OCI-LY7 (cell line): ENCODE data around the gene FBXO28. TPM values are rescaled to one million over a fixed set of nuclear protein-coding genes. Genes with fewer than 3 reads are reported as not detected.

ENCODE experiments used
- BruUV-seq: library from RNA; stranded (reverse); fragments of 400-500 nt; replicated peaks from 2 replicates; lab custom pipeline; 2021; lab: Mats Ljungman, UMichigan
- CTCF ChIA-PET: fragments of 300-600 bp; sonication (Branson Sonifier 250); formaldehyde crosslinking; loops from one replicate; lab custom pipeline; 2022; ENCODE audit warnings: antibody characterized with exemption; ENCODE audit not compliant: unreplicated experiment; lab: Charles Lee
- POLR2A ChIA-PET: fragments of 300-600 bp; sonication (Branson Sonifier 250); formaldehyde crosslinking; loops from one replicate; lab custom pipeline; 2022; ENCODE audit warnings: antibody characterized with exemption; lab: Charles Lee
- DNase-seq: peaks from one replicate; pipeline ENCODE4 v3.0.0-alpha.2; 2015; ENCODE audit warnings: low spot score
- H2AFZ ChIP-seq: fragments of 200-600 bp; sonication (generic), shearing (Covaris generic); 2 replicates; pipeline ENCODE4 v1.6.1; 2014; ENCODE audit warnings: mild to moderate bottlenecking, antibody characterized with exemption, low read length, moderate library complexity
- H3K27ac ChIP-seq: fragments of 200-600 bp; sonication (generic); 2 replicates; pipeline ENCODE4 v1.5.1; 2014; ENCODE audit warnings: mixed run types, low read depth, mild to moderate bottlenecking, moderate library complexity, low read length, inconsistent platforms; ENCODE audit not compliant: poor library complexity, severe bottlenecking
- H3K36me3 ChIP-seq: fragments of 200-600 bp; sonication (generic); 2 replicates; pipeline ENCODE4 v1.6.1; 2014; ENCODE audit warnings: mild to moderate bottlenecking, antibody characterized with exemption, low read length, moderate library complexity, mixed read lengths; ENCODE audit not compliant: insufficient read depth
- H3K4me1 ChIP-seq: fragments of 200-600 bp; sonication (generic); 2 replicates; pipeline ENCODE4 v1.5.1; 2014; ENCODE audit warnings: mild to moderate bottlenecking, low read length; ENCODE audit not compliant: insufficient read depth, poor library complexity, severe bottlenecking
- H3K4me2 ChIP-seq: fragments of 200-600 bp; sonication (generic); 2 replicates; pipeline ENCODE4 v1.6.1; 2014; ENCODE audit warnings: mild to moderate bottlenecking, low read length
- H3K4me3 ChIP-seq: fragments of 200-600 bp; sonication (generic); 2 replicates; pipeline ENCODE4 v1.5.1; 2014; ENCODE audit warnings: mild to moderate bottlenecking, low read depth, low read length; ENCODE audit not compliant: poor library complexity, severe bottlenecking
- H3K79me2 ChIP-seq: fragments of 200-600 bp; sonication (generic); 2 replicates; pipeline ENCODE4 v1.6.1; 2016; ENCODE audit warnings: low read depth, mild to moderate bottlenecking, low read length, moderate library complexity, mixed read lengths; ENCODE audit not compliant: insufficient read depth
- H3K9me2 ChIP-seq: fragments of 200-600 bp; sonication (generic); 2 replicates; pipeline ENCODE4 v1.6.1; 2016; ENCODE audit warnings: mild to moderate bottlenecking, low read length, mixed read lengths; ENCODE audit not compliant: insufficient read depth
- H3K9me3 ChIP-seq: fragments of 200-600 bp; sonication (generic); 2 replicates; pipeline ENCODE4 v1.6.1; 2014; ENCODE audit warnings: mild to moderate bottlenecking, mixed run types, low read length, mixed read lengths
- H4K20me1 ChIP-seq: fragments of 200-600 bp; sonication (generic); 2 replicates; pipeline ENCODE4 v1.6.1; 2014; ENCODE audit warnings: mild to moderate bottlenecking, antibody characterized with exemption, low read length, moderate library complexity, mixed read lengths; ENCODE audit not compliant: insufficient read depth
- EZH2phosphoT487 ChIP-seq: fragments of 200-600 bp; sonication (generic); IDR thresholded peaks from 2 replicates; pipeline ENCODE4 v1.6.1; 2018; ENCODE audit warnings: low read depth, borderline replicate concordance, mild to moderate bottlenecking, mixed run types, antibody characterized with exemption, low read length, moderate library complexity, mixed read lengths
- intact Hi-C: fragments of 100-400 bp; cut with micrococcal nuclease; formaldehyde crosslinking; loops from one replicate; pipeline ENCODE4 v1.10.0; 2022; ENCODE audit not compliant: unreplicated experiment
- small RNA-seq: library from RNA; depleted of rRNA; stranded (forward); fragments of <200 nt; gene quantifications from one replicate; pipeline ENCODE3, GENCODE V24; 2014
- total RNA-seq, 2 experiments: library from RNA; depleted of rRNA in 1 of 2; stranded (reverse); fragments of >200 nt in 1 of 2; shearing (Covaris generic) in 1 of 2; gene quantifications; 2 replicates each; pipeline ENCODE4 v1.2.3, GENCODE V29; 2014 to 2022
- TF ChIP-seq, protein P1 (sequence below): fragments of 200-600 bp; sonication (generic); conservative IDR thresholded peaks from 2 replicates; pipeline ENCODE4 v1.5.1; 2014; ENCODE audit warnings: mild to moderate bottlenecking, antibody characterized with exemption, low read length, moderate library complexity, mixed read lengths

FBXO28 gene
- total RNA-seq, 2 experiments from 2014 or later: 20.1 to 23.3 TPM

DNA sequence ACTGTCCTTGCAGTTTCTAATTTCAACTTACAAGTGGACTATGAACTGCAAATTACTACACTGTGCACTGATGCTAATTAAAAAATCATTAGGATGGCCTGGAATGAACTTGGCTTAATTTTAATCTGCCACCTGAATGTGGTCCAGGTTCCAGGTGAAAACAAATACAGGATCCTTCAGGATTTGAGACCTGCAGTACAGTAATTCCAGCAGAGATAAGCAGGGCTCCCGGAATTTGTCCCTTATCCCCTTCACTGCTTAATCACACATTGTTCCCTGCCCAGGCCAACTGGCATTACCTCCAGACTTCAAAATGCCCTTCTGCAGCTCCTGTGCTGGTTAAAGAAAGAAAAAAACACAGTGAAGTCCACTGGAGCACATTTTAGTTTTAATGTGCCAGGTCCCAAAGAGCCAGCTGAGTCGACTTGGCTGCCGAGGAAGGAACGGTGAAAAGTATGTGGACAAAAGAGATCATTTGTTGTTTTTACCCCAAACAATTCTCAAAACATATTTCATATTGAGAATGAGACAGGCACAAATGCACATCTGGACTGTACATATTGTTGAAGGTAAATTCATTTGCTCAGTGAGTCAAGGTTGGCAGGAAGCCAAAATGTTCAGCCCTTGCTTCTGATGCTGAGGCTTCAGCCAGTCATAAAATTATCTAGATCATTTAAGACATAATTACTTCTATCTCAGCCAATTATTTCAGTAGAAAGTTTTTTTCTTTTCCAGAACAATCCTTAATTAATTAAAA is 97.5 kb downstream of the FBXO28 start:
- H2AFZ ChIP-seq: no peak overlapping the region
- POLR2A ChIA-PET: no interaction called here
- BruUV-seq: no TSS peak
- no peaks in the 10 kb centered on the region for H3K79me2 ChIP-seq
- H3K36me3 ChIP-seq: no peaks in the 10 kb centered on the region
- H3K9me3 ChIP-seq: no peaks in the 10 kb centered on the region
- H4K20me1 ChIP-seq: no peaks in the 10 kb centered on the region
- TF ChIP-seq, protein P1, sequence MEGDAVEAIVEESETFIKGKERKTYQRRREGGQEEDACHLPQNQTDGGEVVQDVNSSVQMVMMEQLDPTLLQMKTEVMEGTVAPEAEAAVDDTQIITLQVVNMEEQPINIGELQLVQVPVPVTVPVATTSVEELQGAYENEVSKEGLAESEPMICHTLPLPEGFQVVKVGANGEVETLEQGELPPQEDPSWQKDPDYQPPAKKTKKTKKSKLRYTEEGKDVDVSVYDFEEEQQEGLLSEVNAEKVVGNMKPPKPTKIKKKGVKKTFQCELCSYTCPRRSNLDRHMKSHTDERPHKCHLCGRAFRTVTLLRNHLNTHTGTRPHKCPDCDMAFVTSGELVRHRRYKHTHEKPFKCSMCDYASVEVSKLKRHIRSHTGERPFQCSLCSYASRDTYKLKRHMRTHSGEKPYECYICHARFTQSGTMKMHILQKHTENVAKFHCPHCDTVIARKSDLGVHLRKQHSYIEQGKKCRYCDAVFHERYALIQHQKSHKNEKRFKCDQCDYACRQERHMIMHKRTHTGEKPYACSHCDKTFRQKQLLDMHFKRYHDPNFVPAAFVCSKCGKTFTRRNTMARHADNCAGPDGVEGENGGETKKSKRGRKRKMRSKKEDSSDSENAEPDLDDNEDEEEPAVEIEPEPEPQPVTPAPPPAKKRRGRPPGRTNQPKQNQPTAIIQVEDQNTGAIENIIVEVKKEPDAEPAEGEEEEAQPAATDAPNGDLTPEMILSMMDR: no peak
- TF ChIP-seq EZH2phosphoT487: no peak
- H3K4me1 ChIP-seq: peaks cover 7% of the 10 kb centered on the region
- no peak overlapping the region for H3K4me2 ChIP-seq
- intact Hi-C loops: no loop called here
- no peak overlapping the region for H3K4me3 ChIP-seq
- CTCF ChIA-PET: no interaction called here
- no peak overlapping the region for H3K27ac ChIP-seq
- DNase-seq: peak; percentile 52
- H3K9me2 ChIP-seq: no peaks in the 10 kb centered on the region

Small RNAs within 50 kb of the gene (small RNA-seq; reads per million reads assigned to genes)
- gene AC092809.3 (not detected), gene RF00139 (not detected), gene RN7SKP49 (not detected)

Other genes starting within 250 kb of the FBXO28 start
- 28.7 and 34.8 TPM in 2 replicates for gene DEGS1, start 69.1 kb downstream of the FBXO28 start, total RNA-seq (2014; rRNA removed; shearing (Covaris generic))
- 44.4 and 53.2 TPM in 2 replicates for gene DEGS1, start 69.1 kb downstream of the FBXO28 start, total RNA-seq (2022)
- gene NVL, start 216.1 kb downstream of the FBXO28 start, total RNA-seq (2014; rRNA removed; shearing (Covaris generic)): 31.6 and 33.9 TPM in 2 replicates
- gene NVL, start 216.1 kb downstream of the FBXO28 start, total RNA-seq (2022): 36.7 and 43.0 TPM in 2 replicates
- gene CNIH4, start 242.8 kb downstream of the FBXO28 start, total RNA-seq (2014; rRNA removed; shearing (Covaris generic)): 20.7 and 24.1 TPM in 2 replicates
- gene CNIH4, start 242.8 kb downstream of the FBXO28 start, total RNA-seq (2022): 28.6 and 31.0 TPM in 2 replicates